HG03097 (cell line): ENCODE results near the gene CMTM1.

Experiments
- ATAC-seq: cut with Tn5 transposase; IDR thresholded peaks from one replicate; pipeline ENCODE4 v1.9.1; 2021; ENCODE audit not compliant: unreplicated experiment, low FRiP score

CMTM1 gene, protein sequence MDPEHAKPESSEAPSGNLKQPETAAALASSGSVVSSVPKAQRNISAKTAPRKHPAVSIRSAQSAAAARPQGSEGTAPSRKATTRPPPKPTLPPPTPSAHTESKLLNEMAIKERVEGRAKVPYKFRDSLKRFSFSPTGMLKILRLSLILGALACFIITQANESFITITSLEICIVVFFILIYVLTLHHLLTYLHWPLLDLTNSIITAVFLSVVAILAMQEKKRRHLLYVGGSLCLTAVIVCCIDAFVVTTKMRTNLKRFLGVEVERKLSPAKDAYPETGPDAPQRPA

DNA sequence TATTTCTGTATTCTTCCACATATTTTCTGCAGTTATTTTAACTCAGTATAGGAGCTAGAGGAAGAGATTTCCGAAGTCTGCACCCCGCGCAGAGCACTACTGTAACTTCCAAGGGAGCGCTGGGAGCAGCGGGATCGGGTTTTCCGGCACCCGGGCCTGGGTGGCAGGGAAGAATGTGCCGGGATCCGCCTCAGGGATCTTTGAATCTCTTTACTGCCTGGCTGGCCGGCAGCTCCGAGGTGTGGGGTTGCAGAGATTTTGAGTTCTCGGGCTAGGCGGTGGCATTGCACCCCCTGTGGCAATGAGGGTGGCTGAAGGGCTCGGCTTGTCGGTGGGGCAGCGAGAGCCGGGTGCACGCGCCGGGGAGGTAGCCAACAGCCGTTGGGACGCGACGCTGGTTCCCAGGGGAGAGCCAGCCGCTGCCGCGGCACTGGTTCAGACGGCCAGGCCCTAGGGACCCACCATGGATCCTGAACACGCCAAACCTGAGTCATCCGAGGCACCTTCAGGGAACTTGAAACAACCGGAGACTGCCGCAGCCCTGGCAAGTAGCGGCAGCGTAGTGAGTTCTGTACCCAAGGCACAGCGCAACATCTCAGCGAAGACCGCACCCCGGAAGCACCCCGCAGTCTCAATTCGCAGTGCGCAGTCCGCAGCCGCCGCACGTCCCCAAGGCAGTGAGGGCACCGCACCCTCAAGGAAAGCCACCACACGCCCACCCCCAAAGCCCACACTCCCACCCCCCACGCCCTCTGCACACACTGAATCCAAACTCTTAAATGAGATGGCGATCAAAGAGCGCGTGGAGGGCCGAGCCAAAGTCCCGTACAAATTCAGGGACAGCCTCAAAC, at the start of gene CMTM1:
Gene CMTM1 (plus strand): TSS at position 389 of the 851 bp plus-strand sequence. CDS start 75 bp downstream, at position 464.
- no peak for ATAC-seq

DNA sequence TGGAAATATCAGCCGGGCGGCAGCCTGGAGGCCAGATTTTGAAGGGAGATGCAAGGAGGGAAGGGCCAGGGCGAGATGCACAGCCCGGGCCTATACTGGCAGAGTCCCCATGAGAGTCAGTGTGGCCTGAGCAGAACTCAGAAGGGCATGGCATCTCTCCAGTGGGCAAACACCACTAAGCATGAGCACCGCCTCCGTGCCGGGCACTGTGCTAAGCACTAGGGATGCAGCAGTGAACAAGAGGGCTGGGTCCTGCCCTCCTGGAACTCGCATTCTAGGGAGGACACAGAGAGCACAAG, 49.8 kb upstream of the CMTM1 start:
- peak; percentile 20 for ATAC-seq

DNA sequence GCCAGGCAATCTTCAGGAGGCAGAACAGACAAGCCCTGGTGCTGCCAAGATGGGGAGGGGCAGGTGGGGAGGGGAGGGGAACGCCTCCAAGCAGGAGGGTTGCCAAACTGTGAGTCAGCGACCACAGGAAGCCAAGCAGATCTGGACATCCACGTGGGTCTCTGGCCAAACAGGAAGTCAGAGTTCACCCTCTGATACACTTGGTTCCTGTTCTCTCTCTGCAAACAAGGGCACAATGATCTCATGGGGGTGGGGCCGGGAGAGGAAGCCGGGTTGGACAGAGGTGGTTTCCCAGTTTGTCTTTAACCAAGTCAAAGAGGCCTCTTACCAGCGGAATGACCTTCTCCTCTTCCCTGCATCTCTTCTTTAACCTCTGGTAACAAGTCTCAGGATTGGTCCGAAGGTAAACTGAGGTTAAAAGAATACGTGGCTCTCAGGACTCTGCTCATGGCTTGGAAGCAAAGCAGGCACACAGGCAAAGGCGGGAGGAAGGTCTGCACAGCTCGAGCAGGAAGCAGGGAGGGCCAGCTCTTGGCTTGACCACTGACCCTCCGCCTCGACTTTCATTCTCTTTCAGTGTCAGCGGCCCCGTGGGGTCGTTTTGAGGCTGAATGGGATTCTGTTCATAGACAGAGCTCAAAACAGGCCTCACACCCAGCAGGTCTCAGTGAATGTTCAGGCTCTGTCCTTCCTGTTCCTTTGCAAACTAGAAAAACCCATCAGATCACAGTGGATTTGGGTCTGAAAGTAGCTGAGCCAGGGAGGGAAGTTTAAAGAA, 49.2 kb upstream of the CMTM1 start:
- ATAC-seq, result peak; percentile 96

DNA sequence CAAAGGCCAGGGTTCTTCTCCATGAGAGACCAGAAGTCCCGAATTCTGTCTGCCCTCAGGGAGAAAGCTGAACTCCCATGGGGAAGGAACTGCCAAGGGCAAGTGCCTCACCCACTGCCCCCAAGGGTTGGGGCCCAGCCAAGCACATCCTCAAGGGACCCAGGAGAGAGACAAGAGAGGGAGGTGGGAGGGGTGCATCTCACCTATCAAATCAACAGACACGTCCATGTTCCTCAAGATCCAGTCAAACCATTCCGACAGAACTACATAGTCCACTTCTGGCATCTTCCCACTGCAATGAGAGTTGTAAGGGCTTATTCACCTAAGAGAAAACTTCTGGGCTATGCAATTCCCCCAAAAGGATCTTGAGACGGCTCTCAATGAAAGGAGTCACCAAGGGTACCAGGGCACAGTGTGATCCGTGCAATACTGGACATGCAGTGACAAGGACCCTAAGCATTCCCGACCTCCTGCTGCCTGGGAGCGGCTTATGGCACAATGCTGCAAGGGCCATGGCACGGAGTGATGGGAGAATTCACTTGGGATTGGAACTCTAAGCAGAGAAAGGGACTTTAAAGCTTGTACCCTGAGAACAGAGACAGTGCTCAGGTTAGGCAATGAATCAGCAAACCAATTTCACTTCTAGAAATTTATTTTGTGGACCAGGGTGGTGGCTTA, 48.5 kb upstream of the CMTM1 start:
- ATAC-seq, result no peak

DNA sequence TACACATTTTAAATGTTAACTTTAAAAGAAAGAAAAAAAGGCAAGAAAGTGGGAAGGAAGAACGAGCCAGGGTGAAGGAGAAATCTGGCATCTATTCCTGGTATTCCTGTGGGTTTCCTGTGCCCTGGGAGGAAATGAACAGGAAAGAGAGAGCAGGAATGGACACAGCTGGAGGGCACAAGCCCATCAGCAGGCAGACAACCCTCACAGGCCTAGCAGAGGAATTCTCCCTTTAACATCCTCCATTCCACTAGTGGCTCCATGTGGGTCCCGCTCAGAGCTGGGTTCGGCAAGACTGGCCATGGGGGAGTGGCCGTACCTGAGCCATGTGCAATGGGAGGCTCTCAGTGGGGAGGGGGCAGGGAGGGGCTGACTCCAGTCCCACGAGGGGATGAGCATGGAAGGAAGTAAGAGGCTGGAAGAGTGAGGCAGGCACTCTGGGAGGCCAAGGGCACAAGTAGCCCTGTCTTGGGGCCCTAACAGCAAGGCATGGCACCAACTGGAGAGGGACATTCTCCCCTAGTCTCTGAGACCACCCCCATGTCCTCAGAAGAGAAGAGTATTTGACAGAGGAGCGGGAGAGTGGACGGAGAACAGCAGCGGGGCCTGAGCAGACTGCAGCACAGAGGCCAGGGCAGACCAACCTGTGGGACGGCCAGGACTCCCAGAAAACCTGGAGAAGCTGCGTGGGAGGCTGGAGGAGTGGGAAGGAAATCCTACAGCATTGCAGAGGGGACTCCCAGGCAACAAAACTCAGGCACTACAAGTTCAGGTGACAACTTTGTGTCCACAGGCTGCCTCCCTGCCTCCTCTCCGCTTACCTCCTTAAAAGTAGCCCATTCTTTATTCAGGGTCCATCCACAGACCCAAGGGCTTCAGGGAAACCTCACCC, 46.5 kb upstream of the CMTM1 start:
- no peak for ATAC-seq

DNA sequence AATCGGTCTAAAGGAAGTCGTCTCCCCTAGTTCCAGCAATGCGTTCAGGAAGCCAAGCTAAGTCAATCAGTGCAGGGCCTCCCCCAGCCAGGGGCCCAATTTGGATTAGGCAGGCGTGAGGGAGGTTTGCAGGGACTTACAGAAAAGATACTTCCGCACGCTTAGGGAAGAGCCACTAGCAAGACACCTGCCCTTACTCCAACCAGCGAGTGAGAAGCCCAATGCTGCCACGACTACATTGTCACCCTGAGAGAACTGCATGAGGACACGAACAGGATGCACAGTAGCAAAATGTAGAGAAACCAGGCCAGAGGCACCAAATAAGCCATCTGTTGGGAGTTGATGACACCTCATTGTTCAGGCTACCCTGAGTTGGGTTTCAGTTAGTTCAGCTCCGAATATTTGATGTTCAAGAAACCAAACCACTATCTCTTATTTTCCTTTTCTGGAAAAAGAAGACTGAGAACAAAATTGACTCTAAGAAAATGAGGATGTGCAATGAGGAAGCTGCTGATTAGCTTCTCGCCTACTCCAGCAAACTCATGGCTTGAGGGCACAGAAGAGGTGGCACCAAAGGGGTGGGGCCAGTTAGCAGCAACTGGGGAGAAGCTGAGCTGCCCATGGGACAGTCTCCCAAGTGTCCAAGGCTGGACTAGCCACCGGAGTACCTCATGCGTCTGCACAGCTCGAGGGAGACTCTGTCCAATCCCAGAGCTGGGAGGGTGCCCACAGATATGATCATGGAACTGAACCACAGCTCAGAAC, 45.7 kb upstream of the CMTM1 start:
- ATAC-seq, result no peak

DNA sequence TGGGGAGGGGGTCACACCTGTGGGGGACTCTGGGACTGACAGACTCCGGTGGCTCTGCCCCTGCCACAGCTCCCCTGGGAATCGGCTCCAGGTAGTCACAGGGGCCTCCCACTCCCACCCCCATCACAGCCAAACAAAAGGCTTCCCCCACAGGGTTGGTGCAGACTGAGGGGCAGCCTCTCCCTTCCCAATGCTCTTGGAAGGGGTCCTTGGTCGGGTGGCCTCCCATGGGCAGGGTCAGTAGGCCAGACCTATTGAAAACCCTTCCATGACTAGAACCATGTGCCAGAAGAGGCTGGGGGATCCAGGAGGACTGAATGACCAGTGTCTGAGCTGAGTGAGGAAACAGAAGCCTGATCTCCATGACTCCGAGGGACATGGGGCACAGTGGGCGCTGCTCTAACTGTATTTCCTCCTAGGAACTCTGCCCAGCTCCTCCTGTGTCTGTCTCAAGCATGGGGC, 45.0 kb upstream of the CMTM1 start:
- no peak for ATAC-seq

DNA sequence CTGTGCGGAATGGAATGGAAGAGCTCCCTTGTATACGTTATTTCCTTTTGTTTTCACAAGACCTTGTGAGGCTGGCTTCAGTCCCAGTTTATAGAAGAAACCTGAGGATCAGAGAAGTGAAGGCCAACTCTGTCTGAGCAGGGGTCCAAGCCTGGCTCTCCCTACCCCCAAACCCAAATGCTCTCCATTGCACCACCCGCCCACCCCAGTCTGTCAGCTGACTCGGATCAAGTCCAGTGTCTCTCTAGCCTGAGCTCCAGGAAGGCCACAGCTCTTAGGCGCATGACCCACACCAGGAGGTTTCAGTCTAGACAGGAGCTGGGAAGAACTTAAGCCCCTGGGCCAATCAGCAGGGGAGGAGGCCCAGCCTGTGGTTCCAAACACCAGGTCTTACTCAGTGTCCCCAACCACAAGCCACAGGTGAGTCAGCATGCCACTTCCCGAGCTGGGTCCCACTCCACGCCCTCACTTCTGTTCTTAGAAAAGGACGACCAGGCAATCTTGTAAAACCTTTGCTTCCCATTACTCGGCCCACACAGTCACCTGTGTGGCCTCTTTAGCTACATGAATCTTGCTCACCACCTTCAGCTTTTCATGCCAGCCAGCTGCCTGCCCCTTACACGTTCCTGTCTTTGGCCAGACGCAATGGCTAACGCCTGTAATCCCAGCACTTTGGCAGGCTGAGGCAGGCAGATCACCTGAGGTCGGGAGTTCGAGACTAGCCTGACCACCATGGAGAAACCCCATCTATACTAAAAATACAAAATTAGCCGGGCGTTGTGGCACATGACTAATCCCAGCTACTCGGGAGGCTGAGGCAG, 44.1 kb upstream of the CMTM1 start:
- peak; percentile 45 for ATAC-seq

DNA sequence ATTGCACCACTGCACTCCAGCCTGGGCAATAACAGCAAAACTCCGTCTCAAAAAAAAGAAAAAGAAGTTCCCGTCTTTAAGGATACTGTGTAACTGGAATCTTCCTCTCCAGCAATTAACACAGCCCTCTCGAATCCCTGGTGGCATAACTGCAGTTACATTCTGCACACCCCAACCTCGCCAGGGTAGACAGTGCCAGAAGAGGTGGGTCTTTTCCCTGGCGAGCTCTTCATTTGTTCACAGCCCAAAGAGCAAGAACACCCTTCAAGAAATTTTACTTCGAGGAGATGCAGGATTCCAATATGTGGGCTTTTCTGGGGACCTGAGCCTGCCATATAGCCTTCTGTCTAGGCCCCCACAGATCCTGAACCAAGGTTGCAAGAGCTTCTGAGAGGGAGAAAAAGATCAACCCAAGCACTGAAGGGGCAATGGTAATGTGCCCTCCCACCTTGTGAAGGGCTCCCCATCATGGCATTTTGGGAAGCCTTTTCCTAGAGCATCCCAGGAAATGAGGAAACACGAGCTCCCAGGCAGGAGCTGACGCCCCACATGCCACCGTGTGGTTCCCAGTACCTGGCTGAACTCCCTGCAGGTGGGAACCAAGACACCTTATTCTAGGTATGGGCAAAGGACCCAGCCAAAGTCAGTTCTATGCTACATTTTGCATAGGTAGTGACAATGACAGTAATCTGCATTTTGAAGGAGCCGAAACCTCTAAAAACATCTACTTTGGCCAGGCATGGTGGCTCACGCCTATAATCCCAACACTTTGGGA, 43.2 kb upstream of the CMTM1 start:
- ATAC-seq, result no peak

DNA sequence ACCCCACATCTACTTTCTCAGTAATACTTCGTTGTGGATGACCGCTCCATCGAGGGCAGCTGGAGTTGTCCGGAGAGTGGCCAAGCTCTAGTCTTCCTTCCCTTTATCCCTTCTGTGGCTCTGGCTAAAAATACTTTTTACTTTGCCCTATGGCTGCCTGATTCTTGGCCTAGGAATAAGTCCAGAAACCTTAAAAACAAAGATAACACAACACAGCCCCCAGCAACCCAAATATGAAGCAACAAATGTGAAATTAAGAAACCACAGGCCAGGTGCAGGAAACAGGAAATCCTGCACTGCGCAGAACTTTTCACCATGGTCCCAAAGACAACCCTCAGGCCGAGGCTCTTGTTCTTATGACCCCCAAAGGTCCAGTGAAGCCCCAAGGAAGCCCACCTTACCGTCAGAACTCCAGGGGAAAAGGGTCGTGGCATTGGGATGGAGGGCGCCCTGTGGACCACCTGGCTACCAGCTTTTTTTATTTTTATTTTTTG, 42.3 kb upstream of the CMTM1 start:
- ATAC-seq, result no peak

DNA sequence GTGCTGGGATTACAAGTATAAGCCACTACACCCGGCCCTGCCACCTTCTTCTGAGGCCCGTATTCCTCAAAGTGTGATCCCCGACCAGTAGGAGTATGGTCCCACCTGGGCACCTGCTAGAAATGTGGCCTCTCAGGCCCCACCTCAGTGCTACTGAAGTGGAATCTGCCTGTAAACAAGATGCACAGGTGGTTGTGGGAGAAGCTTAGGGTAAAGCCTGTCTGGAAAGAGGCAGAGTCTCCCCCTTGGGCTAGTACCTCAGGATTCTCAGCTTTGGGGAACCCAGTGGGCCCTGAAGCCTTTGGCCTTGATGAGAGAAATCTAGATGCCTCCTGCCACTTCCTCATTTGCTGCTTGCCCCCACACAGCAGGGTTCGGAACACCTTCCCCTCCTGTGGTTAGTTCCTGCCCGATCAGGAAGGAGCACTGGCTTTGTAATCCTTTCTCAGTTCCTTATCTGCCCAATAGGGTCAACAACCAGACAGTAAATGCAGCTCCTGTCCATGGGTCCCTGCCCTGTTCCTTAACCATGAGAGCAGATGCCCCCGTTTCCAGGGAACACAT, 41.6 kb upstream of the CMTM1 start:
- peak; percentile 59 for ATAC-seq

DNA sequence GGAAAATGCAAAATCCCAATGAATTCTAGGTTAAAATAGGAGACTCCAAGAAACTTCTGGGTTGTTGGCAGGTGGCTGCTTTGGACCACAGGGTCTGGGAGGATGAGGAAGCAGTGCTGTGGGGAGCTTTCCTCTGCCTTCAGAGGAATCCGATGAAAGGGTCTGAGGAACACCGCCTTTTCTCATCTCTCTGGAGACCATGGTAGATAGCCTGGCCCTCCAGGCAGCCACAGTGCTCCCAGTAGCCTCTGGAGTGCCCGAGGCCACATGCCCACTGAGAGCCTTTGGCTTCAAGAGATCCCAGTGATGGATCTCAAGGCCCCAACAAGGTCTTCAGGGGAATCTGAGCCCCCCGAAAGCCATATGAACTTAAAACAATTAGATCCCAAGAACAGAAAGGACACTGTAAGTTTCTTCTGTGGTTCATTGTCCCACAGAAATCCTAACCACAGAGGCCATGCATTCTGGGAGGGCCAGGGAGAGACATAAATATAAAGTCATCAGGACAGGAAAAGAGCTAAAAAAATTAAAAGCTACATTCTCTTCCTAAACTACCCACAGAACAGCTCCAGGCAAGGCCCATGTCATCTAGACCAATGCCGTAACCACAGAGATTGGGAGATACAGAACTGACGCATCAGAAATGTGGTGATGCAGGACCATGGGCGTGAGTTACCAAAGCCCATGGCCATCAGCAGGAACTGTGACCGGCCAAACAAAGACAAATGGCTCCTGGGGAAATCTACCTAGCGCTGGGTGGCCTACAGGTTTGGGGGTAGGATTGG, 40.7 kb upstream of the CMTM1 start:
- no peak for ATAC-seq

DNA sequence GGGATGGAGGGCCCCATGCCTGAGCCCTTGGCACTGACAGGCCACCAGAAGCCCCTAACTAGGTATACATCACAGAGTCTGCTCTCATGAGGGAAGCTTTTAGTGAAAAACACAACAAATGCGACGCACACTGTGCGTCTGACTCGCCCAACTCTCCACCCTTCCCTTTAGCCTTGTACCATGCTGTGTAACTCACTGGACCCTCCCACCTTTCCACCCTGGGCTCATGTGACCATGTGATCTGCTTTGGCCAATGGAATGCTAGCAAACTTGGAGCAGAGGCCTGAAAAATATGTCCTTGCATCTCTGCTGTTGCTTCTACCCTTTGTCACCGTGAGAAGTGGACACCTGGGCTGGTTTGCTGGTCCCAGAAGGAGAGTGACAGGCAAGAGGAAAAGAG, 37.9 kb upstream of the CMTM1 start:
- no peak for ATAC-seq

DNA sequence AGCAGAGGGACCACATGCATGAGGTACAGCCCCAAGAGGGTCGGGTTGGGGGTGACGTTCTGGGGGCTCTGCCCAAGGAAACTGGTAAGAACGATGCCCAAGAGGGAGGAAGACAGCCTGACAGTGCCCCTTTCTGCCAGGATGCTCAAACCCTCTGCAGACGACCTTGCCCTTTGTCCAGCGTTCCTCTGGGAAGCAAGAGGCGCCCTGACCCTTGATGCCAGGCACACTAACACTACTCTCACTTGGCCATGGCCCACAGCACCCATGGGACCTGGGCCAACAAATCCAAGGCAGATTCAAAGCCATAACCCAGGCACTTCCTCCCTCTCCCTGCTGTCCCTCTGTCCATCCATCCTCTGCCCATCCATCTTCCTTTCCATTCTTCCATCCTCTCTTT, 36.8 kb upstream of the CMTM1 start:
- ATAC-seq, result no peak

DNA sequence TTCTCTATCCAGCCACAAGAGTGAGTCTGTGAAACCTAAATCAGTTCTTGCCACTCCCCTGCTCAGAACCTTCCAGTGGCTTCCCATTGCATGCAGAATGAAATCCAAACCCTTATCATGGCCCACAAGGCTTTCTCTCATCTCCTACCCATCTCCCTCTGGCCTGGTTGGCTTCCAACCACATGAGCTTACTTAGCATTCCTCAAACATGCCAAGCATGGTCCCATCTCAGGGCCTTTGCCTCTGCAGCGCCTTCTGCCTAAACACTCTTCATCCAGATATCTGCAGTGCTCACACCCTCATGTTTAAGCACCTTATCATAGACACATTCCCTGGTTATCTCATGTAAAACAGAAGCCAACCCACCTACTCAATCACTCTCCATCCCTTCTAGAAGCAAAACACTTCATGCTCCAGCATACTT, 31.9 kb upstream of the CMTM1 start:
- no peak for ATAC-seq

DNA sequence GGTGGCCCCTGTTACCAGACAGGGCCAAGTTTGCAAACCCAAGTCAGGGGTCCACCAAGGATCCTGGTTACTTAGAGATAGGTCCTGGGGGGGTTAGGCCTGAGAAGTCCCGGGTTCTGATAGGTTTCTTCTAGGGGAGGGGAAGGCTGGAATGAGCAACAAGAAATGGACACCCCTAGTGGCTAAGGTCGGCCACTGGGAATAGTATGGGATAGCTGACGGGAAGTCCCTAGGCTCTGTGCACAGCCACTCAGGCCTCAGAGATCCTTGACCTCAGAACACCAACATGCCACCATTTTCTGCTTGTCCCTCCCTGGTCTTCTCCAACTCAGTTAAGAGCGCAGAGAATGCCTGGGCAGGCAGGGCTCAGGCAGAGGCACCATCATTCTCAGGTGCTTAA, 29.7 kb upstream of the CMTM1 start:
- no peak for ATAC-seq
